Tibial nerve (tissue), 4 donors: Measurements from ENCODE around the gene LIPK. TPM values are rescaled to one million over a fixed set of nuclear protein-coding genes. Genes with fewer than 3 reads are reported as not detected.

Experiments used
- DNase-seq, 2 donors: peaks; one replicate each; pipeline ENCODE4 v3.0.0-alpha.2; 2019; ENCODE audit warnings: low spot score in 2 of 2
- H3K27ac ChIP-seq, 4 donors: fragments of 200-600 bp; sonication (generic) in 3 of 4; one replicate each; pipeline ENCODE4 v1.5.1; 2017 to 2019; ENCODE audit warnings: mild to moderate bottlenecking in 1 of 4
- H3K27me3 ChIP-seq, 2 donors: fragments of 200-600 bp; sonication (generic) in 1 of 2; one replicate each; pipeline versions ENCODE4 v1.5.1 to v1.6.0; 2017 to 2019
- H3K36me3 ChIP-seq, 3 donors: fragments of 200-600 bp; sonication (generic); one replicate each; pipeline ENCODE4 v1.5.1; 2018 to 2019
- H3K4me1 ChIP-seq, 4 donors: fragments of 200-600 bp; sonication (generic) in 3 of 4; one replicate each; pipeline ENCODE4 v1.5.1; 2017 to 2019
- H3K4me3 ChIP-seq, 4 donors: fragments of 200-600 bp; sonication (generic) in 3 of 4; one replicate each; pipeline ENCODE4 v1.5.1; 2017 to 2019; ENCODE audit warnings: mild to moderate bottlenecking in 1 of 4, moderate library complexity in 1 of 4
- H3K9me3 ChIP-seq, 4 donors: fragments of 200-600 bp; sonication (generic) in 3 of 4; one replicate each; pipeline ENCODE4 v1.5.1; 2017 to 2019
- EP300 ChIP-seq, 2 donors: sonication (generic); formaldehyde crosslinking; IDR thresholded peaks; one replicate each; pipeline ENCODE4 v1.6.1; 2017; ENCODE audit warnings: antibody characterized with exemption in 2 of 2, mild to moderate bottlenecking in 1 of 2
- POLR2A ChIP-seq, 2 donors: fragments of 450-650 bp; IDR thresholded peaks; one replicate each; pipeline ENCODE4 v1.6.1; 2017; ENCODE audit warnings: antibody characterized with exemption in 2 of 2, mild to moderate bottlenecking in 2 of 2, moderate library complexity in 2 of 2
- WGBS, 2 donors: methylation state at CpG; one replicate each; pipeline ENCODE4 v1.1.5; 2018; 5-methylcytosine and 5-hydroxymethylcytosine counted together
- total RNA-seq, 4 donors: library from RNA; depleted of rRNA; stranded (reverse); fragments of >200 nt; gene quantifications; one replicate each; pipeline ENCODE4 v1.1.0, GENCODE V29; 2016
- TF ChIP-seq, protein P1 (sequence below), 5 experiments: fragments of 200-600 bp in 3 of 5; fragments of 450-650 bp in 2 of 5; sonication (generic) in 3 of 5; IDR thresholded peaks; one replicate each; pipeline ENCODE4 v1.5.1; 2016 to 2019; ENCODE audit warnings: antibody characterized with exemption in 5 of 5, mild to moderate bottlenecking in 3 of 5, moderate library complexity in 2 of 5

LIPK gene
- total RNA-seq, 4 donors from 2014 or later, result not detected

DNA sequence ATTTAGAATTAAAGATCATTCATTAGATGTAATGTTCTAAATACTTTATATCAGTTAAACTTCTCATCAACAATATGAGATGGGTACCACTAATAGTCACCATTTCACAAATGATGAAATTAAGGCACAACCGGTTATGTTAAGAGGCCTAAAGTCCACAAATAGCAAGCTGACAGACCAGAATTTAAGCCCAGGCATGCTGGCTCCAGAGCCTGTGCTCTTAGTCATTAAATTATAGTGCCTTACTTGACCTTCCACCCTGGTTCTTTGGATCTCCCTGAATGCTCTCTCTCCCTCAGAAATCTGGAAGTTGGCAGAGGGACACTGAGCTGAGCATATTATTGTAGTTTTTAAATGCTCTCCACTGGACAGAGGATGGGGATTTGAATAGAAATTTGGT lies 57.4 kb downstream of the LIPK start:
- no peak for DNase-seq
- 35 to 41% methylated on average over 1 of the region's 1 CpG for WGBS, 2 donors

DNA sequence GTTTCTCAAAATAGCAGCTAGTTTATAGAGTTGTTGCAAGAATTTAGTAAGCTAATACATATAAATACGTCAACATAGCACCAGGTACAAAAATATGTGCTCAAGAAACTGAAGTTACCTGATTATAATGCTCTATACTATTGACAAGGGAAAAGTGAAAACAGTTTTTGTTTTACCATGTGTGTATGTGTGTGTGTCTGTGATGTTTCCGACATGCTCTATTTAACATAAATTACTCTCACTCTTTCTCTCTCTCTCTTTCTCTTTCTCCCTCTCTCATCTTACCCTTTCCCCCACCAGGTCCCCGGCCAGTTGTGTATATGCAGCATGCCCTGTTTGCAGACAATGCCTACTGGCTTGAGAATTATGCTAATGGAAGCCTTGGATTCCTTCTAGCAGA lies 58.1 kb downstream of the LIPK start:
- no peaks in the 10 kb centered on the region for H3K9me3 ChIP-seq
- H3K27ac ChIP-seq, result no peak overlapping the region
- H3K4me3 ChIP-seq, result no peak overlapping the region
- DNase-seq, result no peak
- H3K36me3 ChIP-seq, result no peaks in the 10 kb centered on the region
- TF ChIP-seq, protein P1, sequence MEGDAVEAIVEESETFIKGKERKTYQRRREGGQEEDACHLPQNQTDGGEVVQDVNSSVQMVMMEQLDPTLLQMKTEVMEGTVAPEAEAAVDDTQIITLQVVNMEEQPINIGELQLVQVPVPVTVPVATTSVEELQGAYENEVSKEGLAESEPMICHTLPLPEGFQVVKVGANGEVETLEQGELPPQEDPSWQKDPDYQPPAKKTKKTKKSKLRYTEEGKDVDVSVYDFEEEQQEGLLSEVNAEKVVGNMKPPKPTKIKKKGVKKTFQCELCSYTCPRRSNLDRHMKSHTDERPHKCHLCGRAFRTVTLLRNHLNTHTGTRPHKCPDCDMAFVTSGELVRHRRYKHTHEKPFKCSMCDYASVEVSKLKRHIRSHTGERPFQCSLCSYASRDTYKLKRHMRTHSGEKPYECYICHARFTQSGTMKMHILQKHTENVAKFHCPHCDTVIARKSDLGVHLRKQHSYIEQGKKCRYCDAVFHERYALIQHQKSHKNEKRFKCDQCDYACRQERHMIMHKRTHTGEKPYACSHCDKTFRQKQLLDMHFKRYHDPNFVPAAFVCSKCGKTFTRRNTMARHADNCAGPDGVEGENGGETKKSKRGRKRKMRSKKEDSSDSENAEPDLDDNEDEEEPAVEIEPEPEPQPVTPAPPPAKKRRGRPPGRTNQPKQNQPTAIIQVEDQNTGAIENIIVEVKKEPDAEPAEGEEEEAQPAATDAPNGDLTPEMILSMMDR (IDR thresholded peaks at IDR 0.05), result no peak
- no peak for TF ChIP-seq POLR2A (IDR thresholded peaks at IDR 0.05)
- no peak for TF ChIP-seq EP300 (IDR thresholded peaks at IDR 0.05)
- 87 to 92% methylated on average over 3 of the region's 3 CpGs for WGBS, 2 donors
- no peaks in the 10 kb centered on the region for H3K4me1 ChIP-seq
- no peaks in the 10 kb centered on the region for H3K27me3 ChIP-seq

More for the DNA sequence above, 57.4 kb downstream of the LIPK start:
- H3K4me3 ChIP-seq, result no peak overlapping the region
- no peak overlapping the region for H3K27ac ChIP-seq
- no peaks in the 10 kb centered on the region for H3K9me3 ChIP-seq
- no peaks in the 10 kb centered on the region for H3K27me3 ChIP-seq
- TF ChIP-seq, protein P1 (IDR thresholded peaks at IDR 0.05), result no peak
- TF ChIP-seq POLR2A (IDR thresholded peaks at IDR 0.05) (no peak), EP300 (IDR thresholded peaks at IDR 0.05) (no peak)
- H3K36me3 ChIP-seq, result no peaks in the 10 kb centered on the region
- H3K4me1 ChIP-seq, result no peaks in the 10 kb centered on the region

DNA sequence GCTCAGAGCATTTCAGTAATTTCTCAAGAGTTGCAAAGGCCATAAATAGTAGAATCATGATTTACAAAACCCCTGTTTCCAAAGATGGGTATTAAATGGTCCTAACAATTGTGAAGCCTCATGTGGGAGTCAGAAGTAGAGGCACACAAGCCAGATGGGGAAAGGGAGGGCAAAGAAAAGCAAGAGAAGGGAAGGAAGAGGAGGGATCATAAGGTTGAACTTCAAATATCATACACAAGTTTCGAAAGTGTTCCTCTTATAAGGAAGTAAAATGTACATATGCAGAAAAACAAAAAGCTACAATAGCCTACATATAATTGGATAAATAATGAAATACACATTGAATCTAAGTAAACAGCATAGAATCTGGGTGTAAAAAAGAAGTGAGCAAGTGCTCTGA lies 59.8 kb downstream of the LIPK start:
- WGBS, 2 donors, result 67 to 89% methylated on average over 1 of the region's 1 CpG
- no peaks in the 10 kb centered on the region for H3K27me3 ChIP-seq

GRCh38 chr10:88769384-88769783 lies 63.3 kb downstream of the LIPK start:
- Histone ChIP-seq H3K9me3 (peaks cover 0 to 7% (median 3%) of the 10 kb centered on the region in 4 donors), H3K4me1 (no peaks in the 10 kb centered on the region), H3K4me3 (no peak overlapping the region), H3K27ac (no peak overlapping the region), H3K27me3 (no peaks in the 10 kb centered on the region), H3K36me3 (no peaks in the 10 kb centered on the region)
- DNase-seq, result no peak
- WGBS, 2 donors, result 36 to 43% methylated on average over 1 of the region's 1 CpG
- TF ChIP-seq EP300 (IDR thresholded peaks at IDR 0.05), result no peak
- TF ChIP-seq, protein P1 (IDR thresholded peaks at IDR 0.05), result no peak
- TF ChIP-seq POLR2A (IDR thresholded peaks at IDR 0.05), result no peak

More for the DNA sequence above, 59.8 kb downstream of the LIPK start:
- Histone ChIP-seq H3K4me3 (no peak overlapping the region), H3K36me3 (no peaks in the 10 kb centered on the region), H3K9me3 (no peaks in the 10 kb centered on the region), H3K27ac (no peak overlapping the region), H3K4me1 (no peaks in the 10 kb centered on the region)
- TF ChIP-seq EP300 (IDR thresholded peaks at IDR 0.05) (no peak), POLR2A (IDR thresholded peaks at IDR 0.05) (no peak)
- DNase-seq, result no peak

GRCh38 chr10:88781206-88781605 lies 75.2 kb downstream of the LIPK start:
- H3K27ac ChIP-seq, result no peak overlapping the region
- H3K4me3 ChIP-seq, result no peak overlapping the region
- no peak for DNase-seq
- no peaks in the 10 kb centered on the region for H3K27me3 ChIP-seq
- H3K9me3 ChIP-seq, result no peaks in the 10 kb centered on the region
- TF ChIP-seq POLR2A (IDR thresholded peaks at IDR 0.05) (no peak), EP300 (IDR thresholded peaks at IDR 0.05) (no peak)
- TF ChIP-seq, protein P1 (IDR thresholded peaks at IDR 0.05), result no peak
- WGBS, 2 donors, result 64 to 74% methylated on average over 2 of the region's 2 CpGs
- no peaks in the 10 kb centered on the region for H3K4me1 ChIP-seq
- H3K36me3 ChIP-seq, result no peaks in the 10 kb centered on the region

GRCh38 chr10:88782222-88782621 lies 76.2 kb downstream of the LIPK start:
- 60 to 77% methylated on average over 3 of the region's 3 CpGs for WGBS, 2 donors

More at GRCh38 chr10:88782222-88782621, 76.2 kb downstream of the LIPK start:
- H3K27me3 ChIP-seq, result no peaks in the 10 kb centered on the region
- no peak overlapping the region for H3K4me3 ChIP-seq
- TF ChIP-seq POLR2A (IDR thresholded peaks at IDR 0.05), result no peak
- TF ChIP-seq, protein P1 (IDR thresholded peaks at IDR 0.05), result no peak
- TF ChIP-seq EP300 (IDR thresholded peaks at IDR 0.05), result no peak
- H3K9me3 ChIP-seq, result no peaks in the 10 kb centered on the region
- H3K36me3 ChIP-seq, result no peaks in the 10 kb centered on the region
- no peaks in the 10 kb centered on the region for H3K4me1 ChIP-seq
- no peak for DNase-seq
- H3K27ac ChIP-seq, result no peak overlapping the region
